Psoas muscle (tissue), 8 donors: ENCODE measurements around the gene MCTP2. TPM values are rescaled to one million over a fixed set of nuclear protein-coding genes. Genes with fewer than 3 reads are reported as not detected.

Experiments used
- ATAC-seq, 4 donors: fragments of 200-7000 bp; cut with Tn5 transposase; one replicate each; pipeline ENCODE4 v1.9.1; 2020; ENCODE audit warnings: moderate library complexity in 3 of 4, mild to moderate bottlenecking in 2 of 4
- DNase-seq, 2 donors: peaks; one replicate each; pipeline ENCODE4 v3.0.0-alpha.2; 2020
- H3K27ac ChIP-seq: fragments of 200-600 bp; one replicate; pipeline ENCODE4 v1.8.0; 2022
- H3K27me3 ChIP-seq, 3 donors: fragments of 200-600 bp in 1 of 3; one replicate each; pipeline versions ENCODE4 v1.6.1 to v1.8.0; 2013 to 2022; ENCODE audit warnings: low read length in 2 of 3, mild to moderate bottlenecking in 2 of 3, moderate library complexity in 1 of 3; ENCODE audit not compliant: insufficient read depth in 3 of 3
- H3K36me3 ChIP-seq, 2 donors: fragments of 200-600 bp in 1 of 2; one replicate each; pipeline versions ENCODE4 v1.6.1 to v1.8.0; 2013 to 2022; ENCODE audit warnings: low read depth in 1 of 2, mild to moderate bottlenecking in 1 of 2, moderate library complexity in 1 of 2; ENCODE audit not compliant: insufficient read depth in 1 of 2
- H3K4me1 ChIP-seq: fragments of 200-600 bp; one replicate; pipeline ENCODE4 v1.8.0; 2022
- H3K4me3 ChIP-seq: fragments of 200-600 bp; one replicate; pipeline ENCODE4 v1.8.0; 2022; ENCODE audit warnings: mild to moderate bottlenecking
- H3K9me3 ChIP-seq: fragments of 200-600 bp; one replicate; pipeline ENCODE4 v1.8.0; 2022
- CTCF ChIP-seq: fragments of 200-600 bp; IDR thresholded peaks from one replicate; pipeline ENCODE4 v1.8.0; 2022; ENCODE audit warnings: antibody characterized with exemption
- WGBS, 3 donors: extraction: QIAGEN DNeasy Blood & Tissue Kit; methylation state at CpG; one replicate each; pipeline versions ENCODE4 v1.1.6 to v1.1.7; 2013; 5-methylcytosine and 5-hydroxymethylcytosine counted together
- intact Hi-C, 2 donors: fragments of 100-400 bp; cut with DNase I; formaldehyde crosslinking; loops; one replicate each; pipeline versions ENCODE4 v1.11.0 to v1.14.2; 2022
- polyA plus RNA-seq, 3 donors: library from polyadenylated mRNA; stranded (reverse); fragments of 200-250 nt; gene quantifications; one replicate each; pipeline ENCODE4 v1.2.3, GENCODE V29; 2013
- total RNA-seq, 4 donors: library from RNA; stranded (reverse); fragmentation: NEBNext Ultra II Directional in 2 of 4; extraction: Animal tissue kit (Norgen Biotek cat#: 25700) in 2 of 4; gene quantifications; one replicate each; pipeline versions ENCODE4 v1.2.1 to v1.2.4, GENCODE V29; 2021 to 2023
- donor health status: healthy with polysubstance abuse.
- donor health status: DM: no; HTN: no; CAD: no; lungs with moderate emphysema.
- donor health status: Bipolar disorder and iron deficiency.
- donor health status: healthy.
- donor health status: DM: yes; HTN: yes; CAD: no.
- donor health status: DM: no; HTN: no; CAD: no.
- donor health status: DM: no; HTN: no; CAD: no.
- donor health status: DM: yes; HTN: yes; CAD: no.

Gene MCTP2
- total and polyA plus RNA-seq, 7 donors: 0.01 to 1.1 (median 0.33) TPM; not detected in 1

- intact Hi-C loops: no loop called here
- 66 to 73% (median 72%) methylated on average over 7 of the region's 7 CpGs for WGBS, 3 donors
- H3K27me3 ChIP-seq: no peaks in the 10 kb centered on the region
- H3K4me1 ChIP-seq: no peaks in the 10 kb centered on the region
- H3K4me3 ChIP-seq: no peak overlapping the region
- no peak for DNase-seq
- H3K27ac ChIP-seq: no peak overlapping the region
- TF ChIP-seq CTCF: no peak
- no peaks in the 10 kb centered on the region for H3K9me3 ChIP-seq
- H3K36me3 ChIP-seq: no peaks in the 10 kb centered on the region
- ATAC-seq: no peak
Measured at GRCh38 chr15:94263341-94264273, 32.2 kb downstream of the MCTP2 start.

GRCh38 chr15:94265009-94265408, 33.6 kb downstream of the MCTP2 start:
- Histone ChIP-seq H3K36me3 (no peaks in the 10 kb centered on the region), H3K4me3 (no peak overlapping the region), H3K4me1 (no peaks in the 10 kb centered on the region), H3K27ac (no peak overlapping the region), H3K9me3 (no peaks in the 10 kb centered on the region), H3K27me3 (no peaks in the 10 kb centered on the region)
- no peak for ATAC-seq
- no peak for TF ChIP-seq CTCF
- intact Hi-C loops: no loop called here
- WGBS, 3 donors: 80 to 85% (median 80%) methylated on average over 4 of the region's 4 CpGs
- DNase-seq: no peak

- H3K27me3 ChIP-seq: no peaks in the 10 kb centered on the region
- no peaks in the 10 kb centered on the region for H3K9me3 ChIP-seq
- H3K4me1 ChIP-seq: no peaks in the 10 kb centered on the region
- ATAC-seq (no peak), DNase-seq (no peak)
- intact Hi-C loops: no loop called here
- TF ChIP-seq CTCF: no peak
- no peaks in the 10 kb centered on the region for H3K36me3 ChIP-seq
- no peak overlapping the region for H3K4me3 ChIP-seq
- H3K27ac ChIP-seq: no peak overlapping the region
- WGBS, 3 donors: 64 to 75% (median 74%) methylated on average over 6 of the region's 6 CpGs
Measured at GRCh38 chr15:94265982-94266381, 34.6 kb downstream of the MCTP2 start.

GRCh38 chr15:94266789-94267188, 35.4 kb downstream of the MCTP2 start:
- no peaks in the 10 kb centered on the region for H3K4me1 ChIP-seq
- TF ChIP-seq CTCF: no peak
- ATAC-seq (no peak), DNase-seq (no peak)
- H3K4me3 ChIP-seq: no peak overlapping the region
- H3K36me3 ChIP-seq: no peaks in the 10 kb centered on the region
- H3K9me3 ChIP-seq: no peaks in the 10 kb centered on the region
- H3K27ac ChIP-seq: no peak overlapping the region
- 84 to 91% (median 85%) methylated on average over 3 of the region's 3 CpGs for WGBS, 3 donors
- no peaks in the 10 kb centered on the region for H3K27me3 ChIP-seq
- intact Hi-C loops: no loop called here
